ENCODE measurements around the gene THADA.
A peak's percentile ranks its signal among the peaks of the same experiment; 100 is the strongest.
"Not testable (repeated sequence)": the region's sequence is repeated elsewhere in the genome, so short reads cannot be mapped to it uniquely, and the experiment has no call there.

Gene THADA

DNA sequence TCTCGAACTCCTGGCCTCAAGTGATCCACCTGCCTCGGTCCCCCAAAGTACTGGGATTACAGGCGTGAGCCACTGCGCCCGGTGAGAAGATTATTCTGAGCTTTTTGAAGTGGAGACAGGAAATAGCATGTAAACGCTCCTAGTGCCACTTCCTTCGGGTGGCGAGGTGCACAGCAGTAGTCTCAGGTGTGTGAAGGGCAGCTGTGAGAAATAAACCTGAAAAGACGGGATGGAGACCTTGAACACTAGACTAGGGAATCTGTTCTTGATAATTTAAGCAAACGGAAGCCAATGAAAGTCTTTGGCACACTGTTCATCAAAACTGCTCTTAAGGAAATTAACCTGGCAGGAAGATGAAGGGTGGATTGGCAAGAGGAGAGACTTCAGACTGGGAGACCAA lies 40.8 kb upstream of the THADA start:
- Histone ChIP-seq H3K9me3 (no peaks in the 10 kb centered on the region), H3K4me1 (ENCODE audit: control insufficient read depth in 1 of 2, insufficient read depth in 1 of 2, low read depth in 1 of 2, low read length in 1 of 2) (peaks cover 12 to 15% of the 10 kb centered on the region in 2 experiments), H3K27me3 (peaks cover 78% of the 10 kb centered on the region), H3K36me3 (no peaks in the 10 kb centered on the region), H3K4me3 (ENCODE audit: low read depth in 1 of 2, low read length in 1 of 2) (peak overlapping the region; percentile 39 to 54), H3K27ac (no peak overlapping the region)
- TF ChIP-seq CTCF (IDR thresholded peaks at IDR 0.05) = no peak

DNA sequence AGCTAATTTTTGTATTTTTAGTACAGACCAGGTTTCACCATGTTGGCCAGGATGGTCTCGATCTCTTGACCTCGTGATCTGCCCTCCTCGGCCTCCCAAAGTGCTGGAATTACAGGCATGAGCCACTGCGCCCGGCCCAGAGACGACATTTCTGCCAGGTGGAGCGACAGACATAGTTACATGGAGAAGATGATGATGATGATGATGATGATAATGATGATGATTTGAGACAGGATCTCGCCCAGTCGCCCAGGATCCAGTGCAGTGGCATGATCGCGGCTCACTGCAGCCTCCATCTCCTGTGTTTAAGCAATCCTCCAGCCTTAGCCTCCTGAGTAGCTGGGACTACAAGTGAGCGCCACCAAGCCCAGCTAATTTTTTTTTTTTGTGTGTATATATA lies 40.3 kb upstream of the THADA start:
- H3K4me3 ChIP-seq (ENCODE audit: low read depth in 1 of 2, low read length in 1 of 2); H3K36me3 ChIP-seq; H3K9me3 ChIP-seq; H3K27ac ChIP-seq: not testable (repeated sequence)
- peaks cover 83% of the 10 kb centered on the region for H3K27me3 ChIP-seq
- H3K4me1 ChIP-seq (ENCODE audit: control insufficient read depth in 1 of 2, insufficient read depth in 1 of 2, low read depth in 1 of 2, low read length in 1 of 2) = peaks cover 12 to 15% of the 10 kb centered on the region in 2 experiments

DNA sequence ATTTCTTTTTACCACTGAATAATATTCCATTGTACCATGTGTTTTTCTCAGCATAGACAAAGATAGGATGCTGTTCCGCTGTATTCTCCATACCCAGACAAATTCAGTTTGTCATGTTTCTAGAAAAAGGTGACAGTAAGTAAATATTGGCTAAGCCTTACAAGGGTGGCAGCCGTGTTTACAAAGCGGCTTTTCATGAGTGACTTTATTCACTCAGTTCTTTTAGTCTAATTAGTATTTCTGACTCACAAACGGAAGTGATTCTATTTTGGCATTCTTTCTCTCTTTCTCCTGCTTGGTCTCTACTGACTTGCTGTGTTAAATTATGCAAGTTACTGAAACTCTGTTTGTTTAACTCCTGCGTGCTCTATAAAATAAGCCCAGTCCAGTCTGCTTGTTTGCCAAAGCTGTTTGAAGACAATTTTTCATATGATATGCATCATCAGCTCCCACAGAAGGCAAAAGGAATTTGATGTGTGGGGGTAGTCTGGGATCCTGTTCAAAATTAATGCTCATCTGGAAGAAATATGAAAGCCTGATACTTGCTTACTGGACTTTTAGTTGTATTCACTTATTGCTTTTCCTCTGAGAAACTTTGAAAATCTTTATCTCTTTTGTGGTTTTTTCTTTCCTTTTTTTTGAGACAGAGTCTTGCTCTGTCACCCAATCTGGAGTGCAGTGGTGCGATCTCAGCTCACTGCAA lies 38.9 kb upstream of the THADA start:
- TF ChIP-seq CTCF (IDR thresholded peaks at IDR 0.05) = no peak
- Histone ChIP-seq H3K27ac (no peak overlapping the region), H3K4me1 (ENCODE audit: control insufficient read depth in 1 of 2, insufficient read depth in 1 of 2, low read depth in 1 of 2, low read length in 1 of 2) (peaks cover 12 to 15% of the 10 kb centered on the region in 2 experiments), H3K36me3 (no peaks in the 10 kb centered on the region), H3K9me3 (no peaks in the 10 kb centered on the region), H3K4me3 (ENCODE audit: low read depth in 1 of 2, low read length in 1 of 2) (no peak overlapping the region), H3K27me3 (peaks cover 95% of the 10 kb centered on the region)

DNA sequence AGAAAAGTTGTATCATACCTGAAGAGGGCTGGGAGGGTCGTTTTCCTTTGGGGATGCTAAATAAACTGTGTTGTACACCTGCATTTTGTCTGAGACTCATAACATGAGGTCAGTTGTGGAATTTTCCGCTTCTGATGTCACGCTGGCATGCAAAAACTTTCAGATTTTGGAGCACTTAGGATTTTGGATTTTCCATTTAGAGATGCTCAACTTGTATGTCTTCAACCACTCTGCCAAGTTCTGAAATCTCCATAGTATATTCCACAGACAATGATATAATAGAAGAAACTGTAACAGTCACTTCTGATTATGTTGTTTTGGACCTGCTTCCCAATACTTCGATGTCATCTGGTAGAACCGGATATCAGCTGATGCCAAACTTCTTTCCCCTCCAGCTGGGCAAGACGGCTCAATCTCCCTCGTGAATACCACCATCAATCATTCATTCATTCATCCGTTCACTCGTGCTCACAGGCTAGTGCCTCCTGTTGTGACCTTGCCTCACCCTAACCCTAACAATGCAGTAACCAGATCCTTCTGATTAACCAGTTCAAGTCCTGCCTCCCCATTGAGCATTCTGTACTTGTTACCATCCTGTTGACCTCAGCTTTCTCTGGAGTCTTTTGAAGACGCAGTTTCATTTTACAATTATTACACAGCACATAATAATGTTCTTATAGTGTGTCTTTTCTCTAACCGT lies 35.9 kb upstream of the THADA start:
- Histone ChIP-seq H3K4me3 (ENCODE audit: low read depth in 1 of 2, low read length in 1 of 2) (no peak overlapping the region), H3K9me3 (no peaks in the 10 kb centered on the region), H3K36me3 (no peaks in the 10 kb centered on the region), H3K27me3 (peaks cover 96% of the 10 kb centered on the region), H3K4me1 (ENCODE audit: control insufficient read depth in 1 of 2, insufficient read depth in 1 of 2, low read depth in 1 of 2, low read length in 1 of 2) (peaks cover 2 to 3% of the 10 kb centered on the region in 2 experiments), H3K27ac (no peak overlapping the region)
- no peak for TF ChIP-seq CTCF (IDR thresholded peaks at IDR 0.05)

DNA sequence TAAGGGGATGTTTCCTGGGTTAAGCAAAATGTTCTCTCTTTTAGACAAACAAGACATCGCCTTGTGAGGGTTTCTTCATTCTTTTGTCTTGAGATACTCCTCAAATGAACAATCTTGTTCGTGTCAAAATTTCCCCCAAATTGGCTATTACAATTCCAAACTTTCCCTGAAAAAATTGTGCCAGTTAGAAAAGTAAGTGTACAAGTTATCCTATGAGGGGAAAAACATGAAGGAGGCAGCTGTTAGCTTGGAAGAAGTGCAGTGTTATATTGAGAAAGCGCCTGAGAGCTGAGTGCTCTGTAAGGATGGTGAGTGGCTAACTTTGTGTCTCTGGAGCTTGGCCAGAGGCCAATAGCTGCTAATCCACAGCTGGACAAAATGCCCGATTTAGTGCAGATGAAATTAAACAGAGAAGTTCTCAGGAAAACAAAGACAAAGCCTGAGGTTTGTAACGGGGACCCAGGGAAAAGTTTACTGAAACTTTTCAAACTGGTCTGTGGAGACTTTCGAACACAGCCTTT lies 27.2 kb upstream of the THADA start:
- Histone ChIP-seq H3K9me3 (no peaks in the 10 kb centered on the region), H3K4me3 (ENCODE audit: low read depth in 1 of 2, low read length in 1 of 2) (no peak overlapping the region), H3K27me3 (peaks cover 54% of the 10 kb centered on the region), H3K36me3 (no peaks in the 10 kb centered on the region), H3K4me1 (ENCODE audit: control insufficient read depth in 1 of 2, insufficient read depth in 1 of 2, low read depth in 1 of 2, low read length in 1 of 2) (no peaks in the 10 kb centered on the region), H3K27ac (no peak overlapping the region)
- TF ChIP-seq CTCF (IDR thresholded peaks at IDR 0.05) = no peak

DNA sequence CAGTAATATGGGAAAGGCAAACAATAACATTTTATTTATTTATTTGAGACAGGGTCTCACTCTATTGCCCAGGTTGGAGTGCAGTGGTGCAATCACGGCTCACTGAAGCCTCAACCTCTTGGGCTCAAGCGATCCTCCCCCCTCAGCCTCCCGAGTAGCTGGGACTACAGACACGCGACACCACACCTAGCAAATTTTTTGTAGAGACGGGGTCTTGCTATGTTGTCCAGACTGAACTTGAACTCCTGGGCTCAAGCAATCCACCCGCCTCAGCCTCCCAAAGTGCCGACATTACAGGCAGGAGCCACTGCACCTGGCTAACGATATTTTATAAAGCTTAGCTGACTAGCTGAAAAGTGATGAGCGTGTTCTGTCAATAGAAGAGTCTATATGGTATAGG lies 23.7 kb upstream of the THADA start:
- peaks cover 47% of the 10 kb centered on the region for H3K27me3 ChIP-seq
- no peak overlapping the region for H3K27ac ChIP-seq
- H3K4me1 ChIP-seq (ENCODE audit: control insufficient read depth in 1 of 2, insufficient read depth in 1 of 2, low read depth in 1 of 2, low read length in 1 of 2) = no peaks in the 10 kb centered on the region
- TF ChIP-seq CTCF (IDR thresholded peaks at IDR 0.05) = no peak
- H3K9me3 ChIP-seq = no peaks in the 10 kb centered on the region
- no peak overlapping the region for H3K4me3 ChIP-seq (ENCODE audit: low read depth in 1 of 2, low read length in 1 of 2)
- no peaks in the 10 kb centered on the region for H3K36me3 ChIP-seq

Data from neutrophil (primary cell).